ENCODE data around the gene ABCC4.

The ABCC4 gene

DNA sequence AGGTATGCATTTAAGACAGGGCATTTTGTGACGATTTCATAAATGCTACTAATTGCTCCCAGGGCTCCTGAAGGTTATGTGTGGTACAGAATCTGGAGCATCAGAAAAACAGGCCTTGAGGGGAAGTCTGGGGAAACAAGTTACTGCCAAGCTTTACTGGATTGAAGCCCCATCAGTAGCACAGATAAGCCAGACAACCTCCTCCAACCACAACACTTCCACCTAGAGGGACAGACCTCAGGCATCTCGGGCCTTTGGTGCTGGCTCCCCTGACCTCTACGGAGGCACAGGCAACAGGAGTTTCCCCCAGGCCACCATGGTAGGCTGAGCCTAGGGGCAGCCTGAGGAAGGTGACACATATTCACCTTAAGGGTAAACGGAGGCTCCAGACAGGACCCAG lies 54.1 kb downstream of the ABCC4 start:
- DNase-seq (ENCODE audit: low read depth, low spot score): no peak
- no peak overlapping the region for H3K4me3 ChIP-seq
- TF ChIP-seq EZH2 (IDR thresholded peaks at IDR 0.05) (no peak), POLR2AphosphoS5 (IDR thresholded peaks at IDR 0.05; ENCODE audit: borderline replicate concordance, low read depth, low read length) (no peak), FOXP2 (optimal IDR thresholded peaks at IDR 0.05; ENCODE audit: control extremely low read depth, extremely low read length, insufficient read depth) (no peak)
- peaks cover 3% of the 10 kb centered on the region; the same call in 1 of the 2 replicates for H3K36me3 ChIP-seq (ENCODE audit: insufficient read depth, low read length)
- no peak overlapping the region for H3K27ac ChIP-seq
- no peak overlapping the region for H3K9ac ChIP-seq (ENCODE audit: insufficient read length)
- H3K9me3 ChIP-seq (ENCODE audit: low read depth, low read length): no peaks in the 10 kb centered on the region

DNA sequence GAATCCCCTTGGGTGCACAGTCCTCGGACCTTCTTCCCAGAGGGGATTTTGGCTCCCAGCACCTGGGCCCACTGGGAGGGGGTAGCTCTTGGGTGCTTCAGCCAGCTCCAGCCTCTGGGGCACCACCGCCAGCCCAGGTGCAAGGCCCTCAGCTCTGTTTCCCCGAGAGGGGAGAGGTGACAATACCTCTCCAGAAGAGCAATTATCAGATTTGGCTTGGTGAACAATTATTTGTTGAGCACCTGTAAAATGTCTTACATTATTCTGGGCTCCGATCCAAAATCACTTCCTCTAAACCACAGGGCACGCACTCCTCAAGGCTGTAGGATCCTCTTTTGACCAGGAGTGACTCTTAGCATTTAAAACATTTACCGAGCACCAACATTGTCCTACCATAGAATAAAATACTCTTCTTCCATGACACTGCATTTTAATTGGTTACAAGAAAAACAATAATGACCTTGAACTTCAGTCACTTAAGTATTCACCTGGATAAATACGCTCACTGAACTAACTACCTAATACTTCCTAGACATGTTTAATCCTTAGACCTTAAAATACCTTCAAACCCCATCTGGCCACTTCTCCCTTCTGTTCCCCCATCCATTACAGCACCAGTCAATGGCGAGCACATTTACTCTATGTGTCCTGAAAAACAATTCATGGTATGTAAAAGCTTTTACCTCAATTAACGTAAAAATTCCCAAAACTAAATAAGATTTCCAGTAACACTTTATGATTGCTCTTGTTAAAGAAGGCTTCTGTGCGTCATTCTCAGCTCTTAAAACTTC lies 54.8 kb downstream of the ABCC4 start:
- DNase-seq (ENCODE audit: low read depth, low spot score): no peak
- TF ChIP-seq FOXP2 (optimal IDR thresholded peaks at IDR 0.05; ENCODE audit: control extremely low read depth, extremely low read length, insufficient read depth): no peak
- no peak for TF ChIP-seq POLR2AphosphoS5 (IDR thresholded peaks at IDR 0.05; ENCODE audit: borderline replicate concordance, low read depth, low read length)
- TF ChIP-seq EZH2 (IDR thresholded peaks at IDR 0.05): no peak
- H3K4me3 ChIP-seq: no peak overlapping the region
- H3K9me3 ChIP-seq (ENCODE audit: low read depth, low read length): no peaks in the 10 kb centered on the region
- peaks cover 3% of the 10 kb centered on the region; the same call in 1 of the 2 replicates for H3K36me3 ChIP-seq (ENCODE audit: insufficient read depth, low read length)
- H3K9ac ChIP-seq (ENCODE audit: insufficient read length): no peak overlapping the region
- no peak overlapping the region for H3K27ac ChIP-seq

DNA sequence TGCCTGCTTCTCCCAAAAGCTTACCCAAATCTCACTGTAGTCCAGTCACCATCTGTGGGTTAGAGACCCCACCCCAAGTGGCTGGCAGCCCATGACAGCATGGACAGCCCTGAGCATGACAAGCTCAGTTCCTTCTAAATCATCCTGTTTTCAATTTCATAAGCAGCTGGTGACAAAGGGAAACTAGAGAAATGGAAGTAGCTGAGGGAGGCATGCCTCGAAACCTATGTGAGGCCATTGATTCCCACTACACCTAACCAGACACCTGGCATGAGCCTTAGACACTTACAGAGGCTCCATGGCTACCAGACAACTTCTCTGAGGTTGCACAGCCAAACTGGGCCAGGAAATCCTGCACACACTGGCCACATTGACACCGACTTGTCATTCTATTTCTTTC lies 56.2 kb downstream of the ABCC4 start:
- no peak overlapping the region for H3K4me3 ChIP-seq
- H3K36me3 ChIP-seq (ENCODE audit: insufficient read depth, low read length): peaks cover 3% of the 10 kb centered on the region; the same call in 1 of the 2 replicates
- no peaks in the 10 kb centered on the region for H3K9me3 ChIP-seq (ENCODE audit: low read depth, low read length)
- H3K9ac ChIP-seq (ENCODE audit: insufficient read length): no peak overlapping the region
- no peak for DNase-seq (ENCODE audit: low read depth, low spot score)
- no peak overlapping the region for H3K27ac ChIP-seq
- no peak for TF ChIP-seq EZH2 (IDR thresholded peaks at IDR 0.05)
- no peak for TF ChIP-seq POLR2AphosphoS5 (IDR thresholded peaks at IDR 0.05; ENCODE audit: borderline replicate concordance, low read depth, low read length)
- no peak for TF ChIP-seq FOXP2 (optimal IDR thresholded peaks at IDR 0.05; ENCODE audit: control extremely low read depth, extremely low read length, insufficient read depth)

DNA sequence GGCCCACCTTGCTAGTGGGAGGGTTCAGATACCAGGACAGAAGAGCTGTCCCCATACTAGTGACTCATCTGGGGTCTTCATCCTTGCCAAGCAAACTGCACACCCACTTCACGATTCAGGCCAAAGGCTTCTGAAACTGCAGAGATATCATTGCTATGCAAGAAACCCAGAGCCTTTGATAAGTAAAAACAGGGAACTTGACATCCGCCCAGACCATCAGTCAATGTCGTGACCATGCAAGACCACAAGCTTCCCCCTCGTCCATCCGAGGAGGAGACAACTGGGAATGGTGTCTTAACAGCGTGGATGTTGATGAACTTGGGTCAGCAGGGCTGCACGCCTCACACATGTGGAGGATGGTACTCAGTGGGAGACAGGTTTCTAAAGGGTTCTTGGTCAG lies 58.0 kb downstream of the ABCC4 start:
- no peak overlapping the region for H3K4me3 ChIP-seq
- no peak for TF ChIP-seq EZH2 (IDR thresholded peaks at IDR 0.05)

DNA sequence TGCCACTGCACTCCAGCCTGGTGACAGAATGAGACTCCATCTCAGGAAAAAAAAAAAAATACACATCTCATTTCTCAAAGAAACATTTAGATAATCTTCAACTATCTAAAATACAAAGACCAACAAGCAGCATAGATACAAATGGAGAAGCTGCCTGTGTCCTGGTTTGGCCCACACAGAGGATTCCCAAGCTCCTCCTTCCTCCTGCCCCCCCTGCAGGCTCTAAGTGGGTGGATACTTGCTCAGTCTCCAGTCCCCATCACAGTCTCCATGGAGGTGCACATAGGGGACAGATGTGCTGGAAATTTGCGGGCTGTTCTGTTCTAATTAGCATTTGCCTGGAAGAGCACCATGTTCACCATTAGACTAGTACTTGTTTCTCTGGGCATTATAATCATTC lies 59.9 kb downstream of the ABCC4 start:
- H3K9me3 ChIP-seq (ENCODE audit: low read depth, low read length): no peaks in the 10 kb centered on the region
- no peak overlapping the region for H3K9ac ChIP-seq (ENCODE audit: insufficient read length)
- no peak for DNase-seq (ENCODE audit: low read depth, low spot score)
- no peaks in the 10 kb centered on the region for H3K36me3 ChIP-seq (ENCODE audit: insufficient read depth, low read length)
- TF ChIP-seq FOXP2 (optimal IDR thresholded peaks at IDR 0.05; ENCODE audit: control extremely low read depth, extremely low read length, insufficient read depth): no peak
- TF ChIP-seq POLR2AphosphoS5 (IDR thresholded peaks at IDR 0.05; ENCODE audit: borderline replicate concordance, low read depth, low read length): no peak
- no peak for TF ChIP-seq EZH2 (IDR thresholded peaks at IDR 0.05)
- no peak overlapping the region for H3K27ac ChIP-seq
- H3K4me3 ChIP-seq: no peak overlapping the region

More for the DNA sequence above, 58.0 kb downstream of the ABCC4 start:
- Histone ChIP-seq H3K36me3 (ENCODE audit: insufficient read depth, low read length) (peaks cover 3% of the 10 kb centered on the region; the same call in 1 of the 2 replicates), H3K27ac (no peak overlapping the region), H3K9me3 (ENCODE audit: low read depth, low read length) (no peaks in the 10 kb centered on the region), H3K9ac (ENCODE audit: insufficient read length) (no peak overlapping the region)
- DNase-seq (ENCODE audit: low read depth, low spot score): no peak

DNA sequence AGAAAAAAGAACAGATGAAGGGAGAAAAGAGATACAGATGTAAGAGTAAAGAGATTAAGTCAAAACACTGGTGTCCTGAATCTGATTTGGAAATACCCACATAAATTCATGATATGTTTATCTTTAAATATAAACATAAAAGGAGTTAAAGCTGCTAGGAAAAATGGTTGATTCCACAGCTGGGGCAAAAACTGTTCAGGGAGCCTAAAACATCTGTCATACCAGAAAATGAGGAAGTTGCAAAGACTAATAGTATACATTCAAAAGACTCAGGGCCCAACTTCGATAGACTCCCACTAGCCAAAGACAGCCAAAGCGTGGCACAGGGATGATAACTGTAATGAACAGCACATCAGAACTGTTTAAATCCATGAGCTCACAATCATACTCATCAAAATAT lies 62.0 kb downstream of the ABCC4 start:
- Histone ChIP-seq H3K4me3 (no peak overlapping the region), H3K9me3 (ENCODE audit: low read depth, low read length) (no peaks in the 10 kb centered on the region), H3K27ac (no peak overlapping the region), H3K36me3 (ENCODE audit: insufficient read depth, low read length) (no peaks in the 10 kb centered on the region), H3K9ac (ENCODE audit: insufficient read length) (no peak overlapping the region)
- no peak for DNase-seq (ENCODE audit: low read depth, low spot score)
- TF ChIP-seq POLR2AphosphoS5 (IDR thresholded peaks at IDR 0.05; ENCODE audit: borderline replicate concordance, low read depth, low read length): no peak
- no peak for TF ChIP-seq FOXP2 (optimal IDR thresholded peaks at IDR 0.05; ENCODE audit: control extremely low read depth, extremely low read length, insufficient read depth)
- TF ChIP-seq EZH2 (IDR thresholded peaks at IDR 0.05): no peak

DNA sequence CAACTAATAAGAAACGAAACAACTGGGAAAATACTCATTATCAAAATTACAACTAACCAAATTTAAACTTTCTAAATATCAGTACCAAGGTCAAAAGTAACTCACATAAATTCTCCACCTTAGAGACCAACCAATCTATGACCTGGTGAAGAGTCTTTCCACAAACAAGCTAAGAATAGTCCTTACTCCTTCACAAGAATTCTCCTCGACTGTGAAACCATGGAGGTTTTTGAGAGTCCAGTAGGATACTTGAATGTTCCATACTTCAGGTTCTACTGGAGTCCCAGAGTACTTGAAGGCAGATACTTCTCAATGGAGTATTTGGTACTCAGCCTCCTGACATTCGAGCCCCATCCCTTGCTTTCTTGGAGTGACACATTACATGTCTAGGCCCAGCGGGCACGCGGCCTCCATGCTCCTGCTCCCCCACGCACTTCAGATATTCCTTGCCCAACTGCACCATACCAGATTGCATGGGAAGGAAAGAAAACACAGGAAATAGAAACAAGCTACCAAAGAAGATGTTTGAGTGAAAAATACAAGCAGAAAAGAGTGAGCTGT lies 63.9 kb downstream of the ABCC4 start:
- no peak for DNase-seq (ENCODE audit: low read depth, low spot score)
- TF ChIP-seq FOXP2 (optimal IDR thresholded peaks at IDR 0.05; ENCODE audit: control extremely low read depth, extremely low read length, insufficient read depth) (no peak), POLR2AphosphoS5 (IDR thresholded peaks at IDR 0.05; ENCODE audit: borderline replicate concordance, low read depth, low read length) (no peak), EZH2 (IDR thresholded peaks at IDR 0.05) (no peak)
- Histone ChIP-seq H3K9me3 (ENCODE audit: low read depth, low read length) (no peaks in the 10 kb centered on the region), H3K36me3 (ENCODE audit: insufficient read depth, low read length) (no peaks in the 10 kb centered on the region), H3K9ac (ENCODE audit: insufficient read length) (no peak overlapping the region), H3K4me3 (no peak overlapping the region), H3K27ac (no peak overlapping the region)

DNA sequence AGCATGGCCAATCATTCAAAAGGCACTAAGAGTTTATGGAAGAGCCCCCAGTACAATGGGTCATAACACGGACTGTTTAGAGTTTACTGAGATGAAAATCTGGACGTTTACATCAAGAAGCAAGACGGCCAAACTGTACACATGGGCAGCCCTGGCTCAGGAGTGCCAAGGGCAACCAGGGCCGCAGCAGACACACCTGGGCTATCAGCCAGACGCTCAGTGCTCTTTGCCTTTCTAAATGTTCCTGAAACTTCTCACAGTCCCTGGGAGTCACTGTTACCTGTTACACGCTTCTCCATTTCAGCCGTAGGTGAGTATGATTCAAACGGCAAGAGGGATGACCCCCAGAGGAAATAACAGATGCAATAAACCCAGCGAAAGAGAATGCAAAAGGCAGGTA lies 64.5 kb downstream of the ABCC4 start:
- TF ChIP-seq FOXP2 (optimal IDR thresholded peaks at IDR 0.05; ENCODE audit: control extremely low read depth, extremely low read length, insufficient read depth) (no peak), POLR2AphosphoS5 (IDR thresholded peaks at IDR 0.05; ENCODE audit: borderline replicate concordance, low read depth, low read length) (no peak), EZH2 (IDR thresholded peaks at IDR 0.05) (no peak)
- Histone ChIP-seq H3K27ac (no peak overlapping the region), H3K9me3 (ENCODE audit: low read depth, low read length) (no peaks in the 10 kb centered on the region), H3K4me3 (no peak overlapping the region), H3K36me3 (ENCODE audit: insufficient read depth, low read length) (no peaks in the 10 kb centered on the region), H3K9ac (ENCODE audit: insufficient read length) (no peak overlapping the region)
- no peak for DNase-seq (ENCODE audit: low read depth, low spot score)

All from SK-N-MC (cell line).